ENCODE results near the gene TLE4.

- TF ChIP-seq CTCF (IDR thresholded peaks at IDR 0.05) (no peak), EZH2 (IDR thresholded peaks at IDR 0.05; ENCODE audit: borderline replicate concordance, insufficient read depth, low read depth, low read length, poor library complexity, severe bottlenecking) (no peak)
Observed at GRCh38 chr9:79756414-79756813, 184.6 kb downstream of the TLE4 start.

Measured in B cell (primary cell).